Midbrain (tissue), 1 donor: ENCODE data around the gene BANF2.
"Not testable (repeated sequence)": the region's sequence is repeated elsewhere in the genome, so short reads cannot be mapped to it uniquely, and the experiment has no call there.

Experiments used
- DNase-seq: peaks from one replicate; lab custom pipeline; 2025; lab: John Stamatoyannopoulos, UW

BANF2 gene

DNA sequence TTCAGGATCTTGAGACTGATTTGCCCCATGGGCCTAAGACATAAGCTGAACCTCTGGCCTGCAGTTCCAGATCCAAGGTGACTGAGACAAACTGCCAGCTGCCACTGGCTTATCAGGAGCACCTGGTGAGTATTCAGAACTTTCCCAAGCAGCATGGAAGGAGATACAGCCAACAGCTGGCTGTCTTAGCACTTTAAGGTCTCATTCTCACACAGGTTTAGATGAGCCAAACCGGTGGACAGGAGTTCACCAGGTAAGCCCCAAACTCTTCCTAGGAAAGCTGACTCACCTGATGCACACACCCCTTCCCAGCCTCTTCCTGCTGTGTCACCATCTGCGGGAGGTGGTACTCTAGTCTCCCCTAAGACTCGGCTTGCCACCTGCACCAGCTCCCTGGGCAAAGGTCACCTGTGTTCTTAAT is at the start of gene BANF2:
Gene BANF2, plus strand, starts transcription at position 36 of the 421 bp plus-strand sequence. CDS start 25,060 bp downstream, outside the sequence.
- DNase-seq = no peak

DNA sequence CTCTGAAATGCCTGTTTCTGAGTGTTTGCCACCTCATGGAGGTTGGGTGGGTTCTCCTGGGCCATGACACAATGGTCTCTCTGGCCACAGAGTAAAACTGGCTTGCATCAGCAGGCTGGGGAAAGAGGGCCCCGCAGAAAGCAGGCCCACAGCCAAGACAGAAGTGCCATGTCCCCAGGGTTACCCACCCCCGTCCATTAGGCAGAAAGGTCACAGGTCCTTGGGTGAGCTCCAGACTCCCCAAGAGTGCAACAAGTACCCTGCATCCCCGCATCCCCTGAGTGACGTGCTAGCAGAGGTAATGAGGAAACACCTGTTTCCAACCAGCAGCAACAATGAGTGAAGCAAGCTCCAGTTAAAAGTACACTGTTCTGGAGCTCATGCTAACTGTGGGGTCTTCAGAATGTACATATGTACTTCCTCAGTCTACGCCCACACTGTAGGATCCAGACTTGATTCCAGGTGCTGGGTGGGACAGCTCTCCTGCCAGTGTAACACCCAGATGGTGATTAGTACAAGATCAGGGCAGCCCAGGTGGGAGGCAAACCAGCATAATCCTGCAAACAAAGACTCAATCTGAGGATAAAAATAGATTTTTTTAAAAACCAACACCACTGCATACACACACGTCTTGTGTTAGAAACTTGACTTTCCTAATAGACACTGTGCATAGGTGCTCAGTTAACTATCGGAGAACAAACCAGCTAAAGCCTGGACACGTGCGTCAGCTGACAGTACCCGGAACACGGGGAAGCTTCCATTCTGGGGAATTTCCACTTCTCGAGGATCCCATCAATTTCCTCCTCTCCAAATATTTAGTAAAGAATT is 49.3 kb upstream of the BANF2 start:
- no peak for DNase-seq

DNA sequence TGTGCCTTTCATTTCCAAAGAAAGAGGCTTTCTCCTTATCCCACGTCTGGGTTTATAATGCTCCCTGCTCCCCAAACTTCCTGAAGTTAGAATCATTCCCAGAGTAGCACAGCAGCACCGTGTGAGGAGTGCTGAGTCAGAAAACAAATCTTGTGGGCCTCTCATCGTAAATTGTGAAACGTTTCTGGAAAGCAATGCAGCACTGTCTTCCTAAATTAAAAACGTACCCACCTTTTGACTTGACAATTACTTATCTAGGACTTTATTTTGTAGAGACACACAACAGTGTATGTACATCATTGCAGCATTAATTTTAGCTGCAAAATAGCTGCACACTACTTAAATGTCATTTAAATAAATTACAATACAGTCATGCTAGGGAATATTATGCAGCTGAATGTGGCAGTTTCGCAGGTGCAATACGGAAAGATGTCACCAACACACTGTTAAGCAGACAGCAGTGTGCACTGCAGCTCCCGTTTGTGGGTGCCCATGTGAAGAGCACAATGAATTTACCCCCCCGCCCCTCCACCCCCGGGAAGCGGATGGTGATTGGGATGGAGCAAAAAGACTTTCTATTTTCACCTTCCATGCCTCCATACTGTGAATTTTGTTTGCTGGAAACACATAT is 48.5 kb upstream of the BANF2 start:
- DNase-seq = no peak

DNA sequence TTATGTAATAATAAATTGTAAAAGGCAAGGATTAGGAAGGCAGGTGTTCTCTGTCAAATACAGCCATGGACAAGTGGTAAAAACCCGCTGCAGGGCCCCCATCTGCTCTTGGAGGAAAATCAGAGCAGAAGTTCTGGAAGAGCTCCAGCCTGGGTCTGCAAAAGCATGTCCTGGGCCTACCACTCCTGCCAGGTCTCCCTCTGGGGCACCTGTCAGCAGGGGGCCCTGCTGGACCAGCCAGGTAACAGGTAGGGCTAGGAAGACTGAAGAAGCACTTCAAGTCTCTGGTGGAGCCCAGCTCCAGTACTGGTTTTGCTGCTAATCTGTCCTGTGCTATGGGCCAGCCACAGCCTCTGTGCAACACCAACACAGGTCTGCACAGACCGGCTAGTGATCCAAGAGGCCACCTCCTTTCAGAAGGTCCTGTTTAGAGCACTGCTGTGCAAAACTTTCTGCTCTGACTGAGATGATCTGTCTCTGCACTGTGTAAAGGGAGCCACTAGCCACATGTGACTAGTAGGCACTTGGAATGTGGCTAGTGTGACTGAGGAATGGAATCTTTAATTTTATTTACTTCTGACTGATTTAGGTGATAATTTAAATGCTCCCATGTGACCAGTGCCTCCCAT is 47.9 kb upstream of the BANF2 start:
- no peak for DNase-seq

DNA sequence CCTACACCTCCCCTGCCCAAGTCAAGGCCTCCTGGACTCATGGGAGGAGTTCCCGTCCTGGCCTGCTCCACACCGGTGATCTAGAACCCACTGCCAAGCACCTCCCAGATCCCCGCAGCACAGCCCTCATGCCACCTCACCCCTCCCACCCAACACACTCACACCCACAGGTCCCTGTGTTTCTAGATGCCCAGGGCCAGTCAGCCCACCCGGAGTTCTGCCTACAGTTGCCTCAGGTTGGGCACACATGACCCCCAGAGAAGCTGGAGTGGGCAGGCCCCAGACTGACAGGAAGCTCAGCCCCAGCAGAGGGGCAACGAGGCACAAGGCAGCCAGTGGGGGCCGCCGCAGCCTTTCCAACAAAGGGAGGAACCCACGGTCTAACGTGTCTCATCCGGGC is 47.4 kb upstream of the BANF2 start:
- no peak for DNase-seq

DNA sequence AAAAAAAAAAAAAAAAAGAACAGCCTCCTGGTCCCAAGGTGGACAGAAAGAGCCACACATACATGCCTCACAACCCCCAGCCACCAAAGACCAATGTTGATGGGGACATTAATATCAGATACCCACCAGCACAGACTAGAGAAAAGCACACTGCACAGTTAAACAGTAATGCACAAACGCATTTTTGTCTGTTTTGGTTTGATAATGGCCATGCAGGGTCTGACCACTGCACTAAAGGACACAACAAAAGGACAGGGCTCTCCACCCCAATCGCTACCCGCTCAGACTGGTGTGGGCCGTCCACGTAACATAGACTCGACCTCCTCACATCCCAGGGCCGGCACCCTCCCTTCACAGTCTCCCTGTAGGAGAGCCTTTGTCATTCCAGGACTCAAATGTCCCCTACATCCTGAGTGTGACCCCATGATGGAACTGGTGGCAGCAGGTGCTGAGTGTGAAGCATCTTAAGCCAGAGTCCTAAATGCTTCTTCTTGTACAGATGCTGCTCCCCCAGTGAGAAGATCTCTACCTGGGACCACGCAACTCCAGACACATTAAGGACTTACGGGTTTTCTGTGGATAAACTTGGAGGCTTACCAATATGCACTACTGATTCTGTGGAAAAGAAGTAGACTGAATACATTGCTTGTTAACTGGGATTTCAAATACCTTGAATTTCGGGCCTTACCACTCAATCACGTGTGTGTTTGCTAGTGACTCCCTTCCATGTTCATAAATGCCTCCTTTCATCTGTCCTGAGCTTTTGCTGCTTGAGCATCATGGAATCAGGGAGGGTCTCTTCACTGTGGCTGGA is 45.7 kb upstream of the BANF2 start:
- DNase-seq = no peak

DNA sequence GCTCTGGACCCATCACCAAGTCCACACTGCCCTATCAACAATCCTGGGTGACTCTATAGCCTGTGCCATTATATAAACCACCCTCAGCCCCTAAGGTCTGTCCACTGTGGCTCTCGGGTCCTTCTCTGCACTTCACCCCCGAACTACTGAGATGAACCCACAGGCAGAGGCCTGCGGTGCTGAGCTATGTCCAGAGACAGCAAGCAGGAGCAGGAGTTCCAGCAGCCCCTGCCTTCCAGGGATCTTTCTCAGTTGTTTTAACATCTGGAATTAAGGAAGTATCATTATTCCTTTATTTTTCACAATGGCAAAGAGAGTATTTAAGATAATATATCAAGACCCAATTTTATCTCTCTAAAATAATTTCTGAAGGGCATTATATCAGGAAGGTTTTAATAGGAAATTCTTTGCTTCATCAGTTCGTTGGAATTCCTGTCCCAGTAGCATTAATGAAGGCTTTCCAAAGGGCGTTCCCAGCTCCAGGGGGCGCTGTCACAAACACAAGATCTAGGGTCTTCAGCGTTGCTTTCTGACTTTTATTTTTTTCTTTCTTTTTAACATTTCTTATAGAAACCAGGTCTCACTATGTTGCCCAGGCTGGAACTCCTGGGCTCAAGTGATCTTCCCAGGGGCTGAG is 45.0 kb upstream of the BANF2 start:
- peak; percentile 14 for DNase-seq

DNA sequence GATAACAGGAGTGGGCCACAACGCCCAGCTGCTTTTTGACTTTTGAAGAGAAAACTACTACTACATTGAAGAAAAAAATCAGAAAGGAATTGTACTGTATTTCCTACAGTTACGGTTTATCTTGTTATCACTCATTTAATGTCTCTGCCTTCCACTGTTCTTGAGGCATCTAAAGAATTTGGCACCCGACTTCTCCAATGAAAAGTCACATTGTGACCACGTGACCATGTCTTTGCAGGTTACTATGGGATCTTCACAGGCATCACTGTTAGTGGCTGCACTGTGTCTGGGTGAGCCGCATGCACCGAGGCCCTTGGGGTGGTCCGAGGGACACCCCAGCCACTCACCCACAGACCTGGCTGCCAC is 44.5 kb upstream of the BANF2 start:
- DNase-seq = no peak

DNA sequence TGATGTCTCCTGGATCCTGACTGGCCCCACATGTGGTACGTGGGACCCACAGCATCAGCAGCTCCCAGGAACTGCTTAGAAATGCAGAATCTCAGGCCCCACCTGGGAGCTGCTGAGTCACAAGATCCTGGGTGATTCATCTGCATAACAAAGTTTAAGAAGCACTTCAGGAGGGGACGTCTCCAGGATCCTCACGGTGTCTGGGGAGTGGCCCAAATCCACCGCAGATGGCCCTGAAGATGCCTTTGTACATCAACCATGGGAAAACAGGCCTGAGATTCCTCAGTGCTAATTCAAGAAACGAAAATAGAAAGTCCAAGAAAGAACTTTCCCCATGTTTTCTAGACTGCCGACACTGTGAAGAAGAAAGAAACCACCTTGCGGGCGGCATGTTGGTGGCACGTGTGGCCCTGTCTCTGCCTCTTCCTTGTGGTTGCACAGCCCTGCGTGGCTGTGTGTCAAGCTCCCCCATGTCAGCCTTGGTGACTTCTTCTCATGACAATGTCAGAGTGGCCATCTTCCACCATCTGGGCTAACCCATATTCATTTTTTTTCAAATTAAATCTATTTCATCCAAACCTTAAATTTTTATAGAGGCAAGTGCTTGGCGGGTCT is 43.8 kb upstream of the BANF2 start:
- no peak for DNase-seq

DNA sequence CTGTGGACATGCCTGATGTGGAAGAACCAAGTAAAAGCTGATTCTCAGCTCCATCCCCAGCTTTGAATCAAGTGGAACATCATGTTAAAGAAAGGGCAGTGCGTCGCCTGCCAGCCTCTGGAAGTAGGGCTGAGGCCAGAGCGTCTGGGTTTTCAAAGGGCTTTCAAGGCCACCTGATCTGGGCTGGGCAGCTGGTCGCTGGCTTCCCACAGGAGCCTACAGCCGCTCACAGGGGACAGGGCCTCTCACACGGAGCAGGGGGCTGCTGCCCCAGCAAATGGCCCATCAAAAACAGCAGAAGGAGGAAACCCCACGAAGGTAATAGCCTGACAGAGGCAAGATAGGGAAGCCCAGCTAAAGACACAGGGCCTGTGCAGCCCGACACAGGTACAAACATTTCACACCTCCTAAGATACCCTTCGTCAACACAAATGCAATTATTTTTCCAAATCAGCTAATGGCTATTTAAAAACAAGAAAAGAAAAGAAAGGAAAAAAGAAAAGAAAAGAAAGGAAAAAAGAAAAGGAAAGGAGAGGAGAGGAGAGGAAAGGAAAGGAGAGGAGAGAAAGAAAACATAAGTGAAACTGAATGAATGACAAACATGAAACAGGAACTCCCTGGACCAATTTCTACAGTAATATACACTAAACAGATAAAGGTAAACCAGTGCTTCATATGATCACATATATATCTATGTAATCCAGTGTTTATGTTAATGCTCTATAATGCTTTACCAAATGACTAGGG is 42.5 kb upstream of the BANF2 start:
- peak; percentile 25 for DNase-seq

DNA sequence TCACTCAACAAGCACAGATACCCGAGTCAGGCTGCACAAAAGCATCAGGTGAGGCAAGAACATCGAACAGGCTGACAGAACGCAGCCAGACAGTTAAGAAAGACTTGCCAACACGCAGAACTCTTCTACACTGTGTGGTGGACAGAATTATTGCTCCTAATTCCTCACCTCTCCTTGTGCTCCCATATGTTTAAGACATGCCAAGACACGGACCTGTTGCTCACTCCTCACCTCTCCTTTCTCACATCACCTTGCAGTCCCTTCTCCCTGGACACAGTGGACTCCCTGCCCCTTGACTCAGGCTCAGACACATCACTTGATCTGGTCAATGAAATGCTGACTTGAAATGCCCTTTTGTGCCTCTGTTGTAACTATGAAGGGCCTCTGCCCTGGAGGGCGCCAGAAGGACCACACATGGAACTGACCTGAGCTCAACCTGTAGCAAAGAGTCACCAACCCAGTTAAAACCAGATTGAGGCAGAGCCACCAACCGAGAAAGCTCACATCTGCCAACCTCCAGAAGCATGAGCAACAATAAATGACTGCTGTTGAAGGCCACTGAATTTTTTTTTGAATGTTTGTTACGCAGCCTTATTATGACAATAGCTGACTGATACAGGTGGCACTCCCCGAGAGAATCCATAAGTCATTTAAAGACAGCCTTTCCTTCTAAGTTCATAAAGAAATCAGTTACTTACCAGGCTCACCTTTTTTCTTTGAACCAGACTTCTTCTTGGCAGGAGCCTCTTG is 41.7 kb upstream of the BANF2 start:
- no peak for DNase-seq

DNA sequence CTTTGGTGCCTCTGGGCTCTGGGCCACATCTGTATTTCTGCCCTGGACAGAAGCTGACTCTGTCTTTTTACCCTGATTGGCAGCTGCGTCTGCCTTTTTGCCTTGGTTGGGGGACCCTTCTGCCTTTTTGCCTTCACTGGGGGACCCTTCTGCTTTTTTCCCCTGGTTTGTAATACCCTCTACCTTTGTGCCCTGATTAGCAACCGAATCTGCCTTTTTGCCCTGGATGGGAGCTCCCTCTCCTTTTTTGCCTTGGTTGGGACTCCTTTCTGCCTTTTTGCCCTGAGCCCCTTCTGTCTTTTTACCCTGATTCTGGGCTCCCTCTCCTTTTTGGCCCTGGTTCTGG is 41.1 kb upstream of the BANF2 start:
- DNase-seq = no peak

DNA sequence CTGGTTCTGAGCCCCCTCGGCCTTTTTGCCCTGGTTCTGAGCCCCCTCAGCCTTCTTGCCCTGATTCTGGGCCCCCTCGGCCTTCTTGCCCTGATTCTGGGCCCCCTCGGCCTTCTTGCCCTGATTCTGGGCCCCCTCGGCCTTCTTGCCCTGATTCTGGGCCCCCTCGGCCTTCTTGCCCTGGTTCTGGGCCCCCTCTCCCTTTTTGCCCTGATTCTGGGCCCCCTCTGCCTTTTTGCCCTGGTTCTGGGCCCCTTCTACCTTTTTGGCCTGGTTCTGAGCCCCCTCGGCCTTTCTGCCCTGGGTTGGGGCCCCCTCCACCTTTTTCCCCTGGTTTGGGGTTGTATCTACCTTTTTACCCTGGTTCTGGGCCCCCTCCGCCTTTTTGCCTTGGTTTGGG is 40.4 kb upstream of the BANF2 start:
- DNase-seq = not testable (repeated sequence)

DNA sequence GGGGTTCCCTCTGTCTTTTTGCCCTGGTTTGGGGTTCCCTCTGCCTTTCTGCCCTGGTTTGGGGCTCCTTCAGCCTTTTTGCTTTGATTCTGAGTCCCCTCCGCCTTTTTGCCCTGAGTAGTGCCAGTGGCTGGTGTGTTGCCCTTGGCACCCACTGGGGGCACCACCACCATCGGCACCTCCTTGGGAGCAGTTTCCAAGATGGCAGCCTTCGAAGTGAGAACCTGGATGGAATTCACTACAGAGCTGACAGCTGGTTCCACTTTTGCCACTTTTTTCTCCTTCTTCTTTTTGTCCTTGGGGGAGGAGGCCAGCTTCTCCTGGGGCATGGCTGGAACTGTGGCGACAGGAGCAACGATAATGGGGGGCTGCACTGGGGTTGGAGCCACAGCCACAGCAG is 40.0 kb upstream of the BANF2 start:
- DNase-seq = no peak

DNA sequence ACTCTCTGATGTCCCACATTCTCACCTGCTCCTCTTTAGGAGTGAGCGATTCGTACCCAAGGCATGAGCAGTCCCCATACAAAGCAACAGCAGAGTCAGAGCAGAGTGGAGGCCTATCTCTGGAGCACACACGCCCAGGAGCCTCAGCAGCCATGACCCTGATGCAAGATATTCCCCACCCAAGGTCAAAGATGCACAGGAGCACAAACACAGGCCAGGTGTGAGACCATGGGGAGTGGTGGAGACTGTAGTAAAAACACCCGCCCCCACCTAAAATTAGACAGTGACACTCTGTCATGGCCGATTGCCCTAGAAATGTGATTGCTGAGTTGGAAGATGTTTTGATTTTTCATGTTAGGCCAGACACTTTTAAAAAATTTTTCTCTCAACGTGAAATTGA is 39.1 kb upstream of the BANF2 start:
- DNase-seq = no peak

DNA sequence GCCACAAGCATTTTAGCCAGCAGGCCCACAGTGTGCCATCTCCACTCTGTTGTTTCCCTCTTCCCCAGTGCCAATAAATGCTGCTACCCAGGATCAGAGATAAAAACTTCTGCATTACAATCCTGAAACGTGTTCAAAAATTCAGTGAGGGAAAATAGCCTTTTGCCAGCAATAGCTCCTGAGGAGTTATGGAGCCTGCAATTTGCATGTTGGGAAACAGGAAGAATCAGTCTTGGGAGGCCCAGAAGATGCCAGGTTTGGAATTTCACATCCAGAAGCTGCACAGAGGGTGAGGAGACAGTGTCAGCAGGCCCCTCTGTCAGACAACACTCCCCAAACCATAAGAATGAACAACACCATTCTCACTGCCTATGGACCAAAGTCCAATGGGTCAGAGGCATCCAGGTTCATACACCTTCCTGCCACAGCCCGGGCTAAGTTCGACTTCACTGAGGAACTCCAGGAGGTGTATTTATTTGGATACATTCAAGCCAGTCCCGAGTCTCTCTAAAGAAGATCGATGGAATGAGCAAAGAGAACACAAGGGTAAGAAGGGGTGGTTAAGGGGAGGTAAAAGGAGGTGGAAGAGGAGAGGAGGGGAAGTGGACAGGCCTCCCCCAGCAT is 38.5 kb upstream of the BANF2 start:
- no peak for DNase-seq

DNA sequence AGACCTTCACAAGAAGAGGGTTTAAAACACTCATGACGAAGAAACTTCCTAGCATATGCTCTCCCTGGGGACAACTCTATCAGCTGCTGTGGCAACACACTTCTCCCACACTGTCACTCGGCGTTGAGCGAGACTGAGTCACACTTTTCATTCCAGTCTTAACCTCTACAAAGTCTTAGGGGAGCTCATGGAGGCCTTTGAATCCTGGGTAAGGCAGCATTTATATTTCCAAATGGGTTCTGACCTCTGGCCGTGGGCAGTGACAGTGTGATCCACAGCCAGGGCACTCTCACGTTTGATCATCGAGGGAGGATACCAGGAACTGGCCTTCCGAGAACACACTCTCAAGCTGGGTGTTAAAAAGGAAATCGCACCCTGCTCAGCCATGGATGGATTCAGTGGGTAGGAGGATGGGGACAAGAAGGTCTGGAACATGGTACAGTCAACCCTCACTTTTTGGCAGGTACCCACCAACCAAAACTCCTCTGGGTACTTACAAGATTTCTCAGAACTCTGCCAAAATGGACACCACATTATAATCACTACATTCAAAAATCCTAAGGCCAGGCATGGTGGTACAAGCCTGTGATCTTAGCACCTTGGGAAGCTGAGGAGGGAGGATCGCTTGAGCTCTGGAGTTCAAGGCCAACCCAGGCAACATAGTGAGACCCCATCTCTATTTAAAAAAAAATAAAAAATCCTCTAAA is 37.3 kb upstream of the BANF2 start:
- DNase-seq = no peak

DNA sequence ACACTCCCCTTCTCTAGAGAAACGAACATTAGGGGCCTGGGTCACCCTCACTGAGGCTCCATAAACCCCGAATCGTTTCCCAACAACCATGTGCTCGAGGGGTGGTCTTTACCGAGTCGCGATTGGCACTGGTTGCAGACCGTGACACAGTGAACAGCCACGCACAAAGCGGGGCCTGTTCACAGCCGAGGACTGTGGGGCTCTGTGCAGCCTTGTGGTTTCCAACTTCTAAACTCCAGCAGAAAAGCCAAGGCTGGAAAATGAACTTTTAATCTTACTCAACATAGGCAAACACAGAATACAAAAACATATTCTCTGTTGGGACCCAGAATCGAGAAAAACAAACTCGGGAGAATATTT is 36.7 kb upstream of the BANF2 start:
- DNase-seq = peak; percentile 60

DNA sequence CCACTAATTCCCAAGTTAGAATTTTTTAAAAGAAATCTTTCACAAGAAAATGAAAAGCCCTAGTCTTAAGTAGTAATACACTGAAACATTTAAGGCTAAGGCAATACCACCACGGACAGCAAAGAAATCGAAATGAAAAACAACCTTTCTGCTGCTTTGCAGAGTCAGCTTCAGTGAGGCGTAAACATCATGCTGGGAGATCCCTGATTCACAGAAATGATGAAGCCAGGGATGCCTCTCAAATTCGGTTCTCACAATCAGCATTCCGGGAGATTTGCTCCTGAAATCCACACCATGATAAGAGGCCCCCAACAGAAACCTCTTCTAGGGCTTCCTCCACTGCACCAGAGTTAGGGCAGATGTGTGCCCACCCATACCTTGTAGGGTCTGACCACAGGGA is 36.3 kb upstream of the BANF2 start:
- no peak for DNase-seq
